ENCODE data around the gene PMS1.

DNA sequence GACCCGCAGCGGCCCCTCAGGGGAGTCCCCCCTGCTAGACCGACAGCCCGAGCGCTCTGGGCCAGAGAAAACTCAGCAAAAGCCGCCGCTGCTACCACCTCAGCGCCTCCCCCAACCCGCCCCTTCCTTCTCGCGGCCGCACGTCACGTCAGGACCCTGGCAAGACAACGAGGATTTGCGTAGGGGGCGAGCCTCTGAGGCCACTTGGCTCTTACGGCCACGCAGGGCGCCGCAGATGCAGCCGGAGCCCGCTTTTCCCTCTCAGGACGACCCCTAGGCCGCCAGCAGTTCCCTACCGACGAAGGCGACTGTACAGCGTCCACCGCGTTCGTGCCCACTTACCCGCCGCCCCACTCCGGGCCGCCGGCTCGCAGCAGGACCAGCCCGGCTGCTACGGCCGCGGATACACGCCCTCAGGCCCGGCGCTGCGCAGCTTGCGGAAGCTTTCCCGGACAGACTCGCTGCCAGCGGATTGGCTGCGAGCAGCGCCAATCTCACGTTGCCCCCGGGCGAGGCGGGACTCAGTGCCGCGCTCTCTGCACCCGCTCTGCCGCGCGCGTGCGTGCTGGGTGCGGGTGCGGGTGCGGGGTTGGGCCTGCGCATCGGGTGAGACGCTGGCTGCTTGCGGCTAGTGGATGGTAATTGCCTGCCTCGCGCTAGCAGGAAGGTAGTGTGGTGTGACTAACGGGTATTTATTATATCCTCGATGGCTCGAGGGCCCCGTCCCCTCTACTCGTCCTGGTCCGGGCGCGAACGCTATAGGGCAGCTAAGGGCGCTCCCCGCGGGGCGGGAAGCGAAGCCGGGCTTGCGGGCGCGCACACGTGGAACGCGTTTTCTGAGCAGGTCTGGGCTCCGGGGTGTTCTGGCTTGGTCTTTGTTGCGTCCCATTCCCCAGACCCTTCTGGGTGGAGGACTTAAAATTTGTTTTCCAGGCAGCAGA, at the start of gene PMS1, which contains the start of gene ORMDL1:
- TF ChIP-seq EP300 (conservative IDR thresholded peaks at IDR 0.05; ENCODE audit: poor library complexity, severe bottlenecking) (peak; percentile 74), MXI1 (conservative IDR thresholded peaks at IDR 0.05; ENCODE audit: poor library complexity, severe bottlenecking) (peak; percentile 98), TAF1 (IDR thresholded peaks at IDR 0.05; ENCODE audit: low read depth) (peak; percentile 63), POLR2AphosphoS5 (IDR thresholded peaks at IDR 0.05) (peak; percentile 87)
- TF ChIP-seq, protein P1, sequence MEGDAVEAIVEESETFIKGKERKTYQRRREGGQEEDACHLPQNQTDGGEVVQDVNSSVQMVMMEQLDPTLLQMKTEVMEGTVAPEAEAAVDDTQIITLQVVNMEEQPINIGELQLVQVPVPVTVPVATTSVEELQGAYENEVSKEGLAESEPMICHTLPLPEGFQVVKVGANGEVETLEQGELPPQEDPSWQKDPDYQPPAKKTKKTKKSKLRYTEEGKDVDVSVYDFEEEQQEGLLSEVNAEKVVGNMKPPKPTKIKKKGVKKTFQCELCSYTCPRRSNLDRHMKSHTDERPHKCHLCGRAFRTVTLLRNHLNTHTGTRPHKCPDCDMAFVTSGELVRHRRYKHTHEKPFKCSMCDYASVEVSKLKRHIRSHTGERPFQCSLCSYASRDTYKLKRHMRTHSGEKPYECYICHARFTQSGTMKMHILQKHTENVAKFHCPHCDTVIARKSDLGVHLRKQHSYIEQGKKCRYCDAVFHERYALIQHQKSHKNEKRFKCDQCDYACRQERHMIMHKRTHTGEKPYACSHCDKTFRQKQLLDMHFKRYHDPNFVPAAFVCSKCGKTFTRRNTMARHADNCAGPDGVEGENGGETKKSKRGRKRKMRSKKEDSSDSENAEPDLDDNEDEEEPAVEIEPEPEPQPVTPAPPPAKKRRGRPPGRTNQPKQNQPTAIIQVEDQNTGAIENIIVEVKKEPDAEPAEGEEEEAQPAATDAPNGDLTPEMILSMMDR (IDR thresholded peaks at IDR 0.05; ENCODE audit: poor library complexity, severe bottlenecking), result peak; percentile 33
- TF ChIP-seq, protein P2, sequence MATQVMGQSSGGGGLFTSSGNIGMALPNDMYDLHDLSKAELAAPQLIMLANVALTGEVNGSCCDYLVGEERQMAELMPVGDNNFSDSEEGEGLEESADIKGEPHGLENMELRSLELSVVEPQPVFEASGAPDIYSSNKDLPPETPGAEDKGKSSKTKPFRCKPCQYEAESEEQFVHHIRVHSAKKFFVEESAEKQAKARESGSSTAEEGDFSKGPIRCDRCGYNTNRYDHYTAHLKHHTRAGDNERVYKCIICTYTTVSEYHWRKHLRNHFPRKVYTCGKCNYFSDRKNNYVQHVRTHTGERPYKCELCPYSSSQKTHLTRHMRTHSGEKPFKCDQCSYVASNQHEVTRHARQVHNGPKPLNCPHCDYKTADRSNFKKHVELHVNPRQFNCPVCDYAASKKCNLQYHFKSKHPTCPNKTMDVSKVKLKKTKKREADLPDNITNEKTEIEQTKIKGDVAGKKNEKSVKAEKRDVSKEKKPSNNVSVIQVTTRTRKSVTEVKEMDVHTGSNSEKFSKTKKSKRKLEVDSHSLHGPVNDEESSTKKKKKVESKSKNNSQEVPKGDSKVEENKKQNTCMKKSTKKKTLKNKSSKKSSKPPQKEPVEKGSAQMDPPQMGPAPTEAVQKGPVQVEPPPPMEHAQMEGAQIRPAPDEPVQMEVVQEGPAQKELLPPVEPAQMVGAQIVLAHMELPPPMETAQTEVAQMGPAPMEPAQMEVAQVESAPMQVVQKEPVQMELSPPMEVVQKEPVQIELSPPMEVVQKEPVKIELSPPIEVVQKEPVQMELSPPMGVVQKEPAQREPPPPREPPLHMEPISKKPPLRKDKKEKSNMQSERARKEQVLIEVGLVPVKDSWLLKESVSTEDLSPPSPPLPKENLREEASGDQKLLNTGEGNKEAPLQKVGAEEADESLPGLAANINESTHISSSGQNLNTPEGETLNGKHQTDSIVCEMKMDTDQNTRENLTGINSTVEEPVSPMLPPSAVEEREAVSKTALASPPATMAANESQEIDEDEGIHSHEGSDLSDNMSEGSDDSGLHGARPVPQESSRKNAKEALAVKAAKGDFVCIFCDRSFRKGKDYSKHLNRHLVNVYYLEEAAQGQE (IDR thresholded peaks at IDR 0.05; ENCODE audit: borderline replicate concordance), result peak; percentile 76
